Ishikawa (cell line): ENCODE results near the gene LMO2.

Source experiments
- CEBPB ChIP-seq: IDR thresholded peaks from 2 replicates; pipeline ENCODE4 v1.6.1; 2012
- CREB1 ChIP-seq: IDR thresholded peaks from 2 replicates; pipeline ENCODE4 v1.6.1; 2012; ENCODE audit warnings: low read depth
- EGR1 ChIP-seq: IDR thresholded peaks from 2 replicates; pipeline ENCODE4 v1.6.1; 2012
- EP300 ChIP-seq: IDR thresholded peaks from 2 replicates; pipeline ENCODE4 v1.6.1; 2012; ENCODE audit warnings: borderline replicate concordance
- FOXM1 ChIP-seq: IDR thresholded peaks from 2 replicates; pipeline ENCODE4 v1.6.1; 2012; ENCODE audit warnings: low read depth, borderline replicate concordance
- NFIC ChIP-seq: IDR thresholded peaks from 2 replicates; pipeline ENCODE4 v1.6.1; 2012
- RAD21 ChIP-seq: IDR thresholded peaks from 2 replicates; pipeline ENCODE4 v1.6.1; 2012; ENCODE audit warnings: low read depth
- TAF1 ChIP-seq: IDR thresholded peaks from 2 replicates; pipeline ENCODE4 v1.6.1; 2012; ENCODE audit warnings: low read depth, mild to moderate bottlenecking
- TCF12 ChIP-seq: IDR thresholded peaks from 2 replicates; pipeline ENCODE4 v1.6.1; 2012; ENCODE audit warnings: low read depth
- TEAD4 ChIP-seq: IDR thresholded peaks from 2 replicates; pipeline ENCODE4 v1.6.1; 2012
- YY1 ChIP-seq: IDR thresholded peaks from 2 replicates; pipeline ENCODE4 v1.6.1; 2012; ENCODE audit warnings: low read depth
- ZBTB7A ChIP-seq: IDR thresholded peaks from 2 replicates; pipeline ENCODE4 v1.6.1; 2012; ENCODE audit warnings: low read depth
- TF ChIP-seq, protein P1 (sequence below): IDR thresholded peaks from 2 replicates; pipeline ENCODE4 v1.6.1; 2012; ENCODE audit warnings: low read depth, mild to moderate bottlenecking
- TF ChIP-seq, protein P2 (sequence below): IDR thresholded peaks from 2 replicates; pipeline ENCODE4 v1.6.1; 2012
- TF ChIP-seq, protein P3 (sequence below): IDR thresholded peaks from 2 replicates; pipeline ENCODE4 v1.6.1; 2012

LMO2 gene

DNA sequence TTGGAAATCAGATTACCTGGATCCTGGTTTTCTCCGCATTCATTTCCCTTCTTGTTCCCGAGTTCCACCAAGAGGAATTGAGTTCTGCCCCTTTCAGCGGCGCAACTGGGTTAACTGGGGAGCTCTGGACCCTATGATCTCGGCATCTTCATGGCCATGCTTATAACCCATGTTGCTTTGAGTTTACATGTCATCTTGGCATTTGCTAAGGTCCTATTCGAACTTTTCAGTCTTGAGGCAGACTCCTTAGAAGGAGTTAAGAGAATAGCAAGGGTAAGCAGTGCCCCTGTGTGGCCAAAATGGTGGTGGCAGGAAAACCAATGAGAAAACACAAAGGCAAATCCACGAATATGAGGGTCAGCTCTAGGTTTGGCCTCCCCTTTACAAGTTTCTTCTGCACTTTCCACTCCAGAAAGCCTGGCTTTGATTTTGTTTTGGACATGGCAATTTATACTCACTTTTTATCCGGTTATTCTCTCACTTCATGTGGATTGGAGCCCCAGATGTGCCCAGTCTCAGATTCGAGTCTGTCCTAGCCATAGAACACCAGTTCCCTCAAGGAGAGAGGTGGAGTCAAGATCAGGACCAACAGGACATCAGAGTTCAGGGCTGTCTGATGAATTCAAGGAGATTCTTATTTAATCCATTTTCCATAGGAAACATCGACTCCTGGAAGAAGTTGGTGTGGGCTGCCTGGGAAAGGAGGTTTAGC lies 62.3 kb downstream of the LMO2 start:
- peak; percentile 84 for TF ChIP-seq RAD21
- TF ChIP-seq CREB1: no peak

DNA sequence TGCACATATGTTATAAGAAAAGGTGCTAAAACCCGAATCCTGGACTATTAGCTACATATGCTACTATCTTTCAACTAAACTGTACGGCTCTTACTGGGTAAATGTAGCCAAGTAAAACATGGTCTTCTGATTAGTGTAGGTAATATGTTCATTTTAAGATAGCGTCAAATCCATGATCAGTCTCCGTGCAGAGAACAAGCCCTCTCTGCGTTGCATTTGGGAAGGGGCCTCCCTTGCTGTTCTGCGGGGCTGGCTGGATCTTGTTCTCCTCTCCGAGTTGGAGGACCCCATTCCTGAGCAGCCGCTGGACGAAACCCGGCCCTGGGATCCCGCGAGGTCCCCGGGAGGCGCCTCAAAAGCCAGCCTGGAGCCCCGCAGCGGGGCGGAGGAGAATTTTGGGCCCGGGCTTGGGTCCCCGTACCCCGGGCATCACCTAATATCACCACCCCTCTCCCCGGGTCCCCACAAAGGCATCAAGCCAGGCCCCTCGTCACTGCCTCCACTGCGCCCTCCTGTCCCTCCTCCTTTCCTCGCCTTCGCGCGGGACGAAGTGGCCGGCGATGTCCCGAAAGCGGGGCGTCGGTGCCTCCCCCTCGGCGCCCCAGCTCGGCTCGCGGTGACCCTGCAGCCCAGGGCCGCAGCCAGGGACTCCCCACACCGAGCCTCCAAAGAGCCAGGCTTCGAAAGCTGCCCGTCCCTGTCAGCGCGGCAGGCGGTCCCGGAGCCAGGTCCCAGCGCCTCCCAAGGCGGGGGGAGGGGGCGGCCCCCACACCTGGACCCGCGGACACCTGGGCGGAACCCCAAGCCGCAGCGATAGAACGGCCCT lies 63.1 kb downstream of the LMO2 start:
- no peak for TF ChIP-seq TAF1
- no peak for TF ChIP-seq YY1
- no peak for TF ChIP-seq NFIC
- no peak for TF ChIP-seq CEBPB
- no peak for TF ChIP-seq TEAD4
- TF ChIP-seq EP300: no peak
- no peak for TF ChIP-seq RAD21
- TF ChIP-seq, protein P1, sequence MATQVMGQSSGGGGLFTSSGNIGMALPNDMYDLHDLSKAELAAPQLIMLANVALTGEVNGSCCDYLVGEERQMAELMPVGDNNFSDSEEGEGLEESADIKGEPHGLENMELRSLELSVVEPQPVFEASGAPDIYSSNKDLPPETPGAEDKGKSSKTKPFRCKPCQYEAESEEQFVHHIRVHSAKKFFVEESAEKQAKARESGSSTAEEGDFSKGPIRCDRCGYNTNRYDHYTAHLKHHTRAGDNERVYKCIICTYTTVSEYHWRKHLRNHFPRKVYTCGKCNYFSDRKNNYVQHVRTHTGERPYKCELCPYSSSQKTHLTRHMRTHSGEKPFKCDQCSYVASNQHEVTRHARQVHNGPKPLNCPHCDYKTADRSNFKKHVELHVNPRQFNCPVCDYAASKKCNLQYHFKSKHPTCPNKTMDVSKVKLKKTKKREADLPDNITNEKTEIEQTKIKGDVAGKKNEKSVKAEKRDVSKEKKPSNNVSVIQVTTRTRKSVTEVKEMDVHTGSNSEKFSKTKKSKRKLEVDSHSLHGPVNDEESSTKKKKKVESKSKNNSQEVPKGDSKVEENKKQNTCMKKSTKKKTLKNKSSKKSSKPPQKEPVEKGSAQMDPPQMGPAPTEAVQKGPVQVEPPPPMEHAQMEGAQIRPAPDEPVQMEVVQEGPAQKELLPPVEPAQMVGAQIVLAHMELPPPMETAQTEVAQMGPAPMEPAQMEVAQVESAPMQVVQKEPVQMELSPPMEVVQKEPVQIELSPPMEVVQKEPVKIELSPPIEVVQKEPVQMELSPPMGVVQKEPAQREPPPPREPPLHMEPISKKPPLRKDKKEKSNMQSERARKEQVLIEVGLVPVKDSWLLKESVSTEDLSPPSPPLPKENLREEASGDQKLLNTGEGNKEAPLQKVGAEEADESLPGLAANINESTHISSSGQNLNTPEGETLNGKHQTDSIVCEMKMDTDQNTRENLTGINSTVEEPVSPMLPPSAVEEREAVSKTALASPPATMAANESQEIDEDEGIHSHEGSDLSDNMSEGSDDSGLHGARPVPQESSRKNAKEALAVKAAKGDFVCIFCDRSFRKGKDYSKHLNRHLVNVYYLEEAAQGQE: no peak
- TF ChIP-seq TCF12: no peak
- TF ChIP-seq, protein P2, sequence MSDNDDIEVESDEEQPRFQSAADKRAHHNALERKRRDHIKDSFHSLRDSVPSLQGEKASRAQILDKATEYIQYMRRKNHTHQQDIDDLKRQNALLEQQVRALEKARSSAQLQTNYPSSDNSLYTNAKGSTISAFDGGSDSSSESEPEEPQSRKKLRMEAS: no peak
- TF ChIP-seq FOXM1: no peak
- TF ChIP-seq EGR1: no peak

DNA sequence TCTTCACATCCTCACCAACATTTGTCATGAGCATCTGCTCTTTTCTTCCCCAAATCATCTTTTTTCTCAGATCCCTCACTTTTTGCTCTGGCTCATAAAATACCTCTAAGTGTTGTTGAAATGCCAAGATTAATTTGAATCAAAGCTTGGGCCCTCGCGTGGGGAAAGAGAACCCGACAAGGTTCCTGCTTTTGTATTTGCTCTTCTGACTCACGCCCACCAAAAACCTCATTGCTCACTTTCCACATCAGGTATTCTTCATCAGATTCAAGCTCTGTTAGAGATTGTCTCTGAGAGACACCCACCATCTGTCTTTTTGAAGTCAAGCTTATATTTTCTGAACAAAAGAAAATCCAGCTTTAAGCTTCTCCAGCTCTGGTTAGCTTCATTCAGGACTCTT lies 64.7 kb downstream of the LMO2 start:
- TF ChIP-seq, protein P2: no peak
- TF ChIP-seq CEBPB (no peak), ZBTB7A (no peak), TAF1 (no peak), YY1 (no peak), EP300 (no peak), RAD21 (no peak), TEAD4 (no peak), CREB1 (no peak), TCF12 (no peak), FOXM1 (no peak), EGR1 (no peak)
- TF ChIP-seq, protein P1: no peak
- TF ChIP-seq, protein P3, sequence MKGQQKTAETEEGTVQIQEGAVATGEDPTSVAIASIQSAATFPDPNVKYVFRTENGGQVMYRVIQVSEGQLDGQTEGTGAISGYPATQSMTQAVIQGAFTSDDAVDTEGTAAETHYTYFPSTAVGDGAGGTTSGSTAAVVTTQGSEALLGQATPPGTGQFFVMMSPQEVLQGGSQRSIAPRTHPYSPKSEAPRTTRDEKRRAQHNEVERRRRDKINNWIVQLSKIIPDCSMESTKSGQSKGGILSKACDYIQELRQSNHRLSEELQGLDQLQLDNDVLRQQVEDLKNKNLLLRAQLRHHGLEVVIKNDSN: no peak

DNA sequence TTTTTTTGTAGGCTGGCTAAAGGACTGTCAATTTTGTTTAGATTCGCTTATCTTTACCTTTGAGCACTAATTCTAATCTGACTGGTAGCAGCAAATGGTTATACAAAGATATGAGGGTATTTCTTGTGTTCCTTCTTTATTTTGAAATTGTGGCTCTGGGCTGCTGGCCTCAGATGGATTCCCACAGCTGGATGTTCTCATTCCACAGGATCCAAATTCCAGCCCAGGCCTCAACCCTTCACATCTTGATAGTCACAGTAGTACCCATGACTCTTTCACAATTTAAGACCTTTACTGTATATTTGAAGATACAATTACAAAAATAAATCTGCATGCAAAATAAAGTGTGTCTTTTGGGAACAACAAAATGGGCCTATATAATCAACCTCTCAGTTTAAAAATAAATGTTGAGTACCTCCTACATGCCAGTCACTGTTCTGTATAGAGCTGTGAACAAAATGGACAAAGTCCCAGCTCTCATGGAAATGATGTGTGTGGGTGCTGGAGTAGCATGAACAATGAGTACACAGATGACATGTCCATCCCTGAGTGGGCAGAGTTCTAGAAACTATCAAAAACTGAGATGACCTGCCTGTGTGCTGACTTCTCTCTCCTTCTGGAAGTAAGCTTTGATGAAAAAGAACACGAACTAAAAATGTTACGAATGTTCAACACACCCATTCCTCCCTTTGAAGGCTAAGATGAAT lies 65.9 kb downstream of the LMO2 start:
- TF ChIP-seq CREB1 (no peak), CEBPB (no peak), TAF1 (no peak), EP300 (no peak), ZBTB7A (no peak), FOXM1 (no peak), RAD21 (no peak)
- TF ChIP-seq, protein P2: no peak
- TF ChIP-seq, protein P3: no peak

DNA sequence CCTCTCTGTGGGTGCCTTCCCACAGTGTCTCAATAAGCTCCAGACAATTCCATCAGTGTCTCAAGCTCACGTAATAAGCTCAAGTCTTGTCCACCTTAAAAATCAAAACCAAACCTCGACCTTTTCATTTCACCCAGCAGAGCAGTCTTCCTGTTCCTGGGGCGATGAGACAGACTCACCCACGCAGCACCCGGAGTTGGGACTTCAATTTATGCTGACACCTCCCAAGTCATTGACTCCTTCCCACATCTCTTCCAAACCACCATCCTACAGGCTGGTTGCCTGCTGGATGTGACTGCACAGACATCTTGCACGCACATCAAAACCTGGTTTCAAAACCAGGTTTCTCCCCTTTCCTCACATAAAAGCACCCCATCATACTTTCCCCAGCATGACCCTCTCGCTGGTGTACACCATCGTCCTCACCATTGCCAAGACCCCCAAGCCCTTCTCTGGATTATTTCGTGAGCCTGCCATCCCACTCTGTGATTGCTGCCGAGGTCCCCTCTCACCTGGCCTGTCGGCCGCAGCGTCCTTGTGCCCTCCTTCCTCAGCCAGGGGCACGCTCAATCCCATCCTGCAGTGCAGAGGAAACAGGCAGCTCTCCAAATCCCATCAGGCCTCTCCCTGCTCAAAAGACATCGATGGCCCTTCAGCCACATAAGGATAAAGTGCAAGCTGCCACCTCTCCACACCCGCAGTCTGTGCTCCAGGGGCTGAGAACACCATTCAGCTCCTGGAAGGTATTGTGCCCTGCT lies 72.4 kb downstream of the LMO2 start:
- TF ChIP-seq YY1 (no peak), RAD21 (no peak), ZBTB7A (no peak), CEBPB (no peak), TAF1 (no peak), EGR1 (no peak), FOXM1 (no peak), TCF12 (no peak), TEAD4 (no peak), NFIC (no peak)
- TF ChIP-seq, protein P1: no peak
- TF ChIP-seq, protein P3: no peak
